Neural progenitor cell (in vitro differentiated cells): Measurements from ENCODE around the gene MAP7D2. TPM values are rescaled to one million over a fixed set of nuclear protein-coding genes. Genes with fewer than 3 reads are reported as not detected.

Source experiments
- DNase-seq: peaks from one replicate; pipeline ENCODE4 v3.0.0-alpha.2; 2016; ENCODE audit warnings: low spot score
- H2AFZ ChIP-seq: fragments of 200-600 bp; sonication (generic); replicated peaks from 2 replicates; pipeline ENCODE4 v1.6.1; 2016; ENCODE audit warnings: antibody characterized with exemption
- H3F3A ChIP-seq: fragments of 200-600 bp; sonication (generic); 2 replicates; pipeline ENCODE4 v1.6.1; 2016; ENCODE audit warnings: antibody characterized with exemption, low read depth
- H3K27ac ChIP-seq: fragments of 200-600 bp; sonication (generic); 2 replicates; pipeline ENCODE4 v1.5.1; 2016; ENCODE audit warnings: mild to moderate bottlenecking
- H3K27me3 ChIP-seq: fragments of 200-600 bp; sonication (generic); 2 replicates; pipeline ENCODE4 v1.6.1; 2016; ENCODE audit warnings: mild to moderate bottlenecking, moderate library complexity
- H3K36me3 ChIP-seq: fragments of 200-600 bp; sonication (generic); 2 replicates; pipeline ENCODE4 v1.5.1; 2016
- H3K4me1 ChIP-seq: fragments of 200-600 bp; sonication (generic); 2 replicates; pipeline ENCODE4 v1.6.1; 2016; ENCODE audit warnings: mixed run types
- H3K4me2 ChIP-seq: fragments of 200-600 bp; sonication (generic); 2 replicates; pipeline ENCODE4 v1.6.1; 2016
- H3K4me3 ChIP-seq: fragments of 200-600 bp; sonication (generic); 2 replicates; pipeline ENCODE4 v1.5.1; 2016
- H3K79me2 ChIP-seq: fragments of 200-600 bp; sonication (generic); 2 replicates; pipeline ENCODE4 v1.6.1; 2016; ENCODE audit warnings: low read depth
- H3K9ac ChIP-seq: fragments of 200-600 bp; sonication (generic); 2 replicates; pipeline ENCODE4 v1.6.1; 2016
- H3K9me3 ChIP-seq: fragments of 200-600 bp; sonication (generic); 2 replicates; pipeline ENCODE4 v1.5.1; 2016; ENCODE audit warnings: low read depth
- H4K20me1 ChIP-seq: fragments of 200-600 bp; sonication (generic); 2 replicates; pipeline ENCODE4 v1.6.1; 2016; ENCODE audit warnings: low read depth
- H3K27ac Mint-ChIP-seq: 3 replicates; pipeline ENCODE4 v1.8.0; 2021; ENCODE audit warnings: mixed read lengths
- H3K27me3 Mint-ChIP-seq: 2 replicates; pipeline ENCODE4 v1.8.0; 2022; ENCODE audit warnings: low read depth, mild to moderate bottlenecking, inconsistent platforms, moderate library complexity, mixed read lengths; ENCODE audit not compliant: insufficient read depth
- H3K36me3 Mint-ChIP-seq: 3 replicates; pipeline ENCODE4 v1.8.0; 2021; ENCODE audit warnings: mixed read lengths
- H3K4me1 Mint-ChIP-seq: 3 replicates; pipeline ENCODE4 v1.8.0; 2021; ENCODE audit warnings: mixed read lengths
- H3K4me3 Mint-ChIP-seq: 3 replicates; pipeline ENCODE4 v1.8.0; 2021; ENCODE audit warnings: mild to moderate bottlenecking, moderate library complexity, mixed read lengths
- H3K9me3 Mint-ChIP-seq: 3 replicates; pipeline ENCODE4 v1.8.0; 2020; ENCODE audit warnings: mixed read lengths
- CTCF ChIP-seq: fragments of 200-600 bp; sonication (generic); IDR thresholded peaks from 2 replicates; pipeline ENCODE4 v1.5.1; 2017; ENCODE audit warnings: antibody characterized with exemption, mild to moderate bottlenecking
- EZH2 ChIP-seq: fragments of 200-600 bp; sonication (generic); IDR thresholded peaks from 2 replicates; pipeline ENCODE4 v1.6.1; 2017; ENCODE audit warnings: antibody characterized with exemption, mild to moderate bottlenecking, moderate library complexity
- EZH2phosphoT487 ChIP-seq: fragments of 200-600 bp; sonication (generic); IDR thresholded peaks from 2 replicates; pipeline ENCODE4 v1.6.1; 2017; ENCODE audit warnings: antibody characterized with exemption
- total RNA-seq: library from RNA; depleted of rRNA; stranded (reverse); fragments of >200 nt; gene quantifications from 2 replicates; pipeline ENCODE4 v1.2.3, GENCODE V29; 2015; ENCODE audit warnings: low replicate concordance

The MAP7D2 gene
- total RNA-seq, 1 donor from 2014 or later: 2.6 TPM

- H4K20me1 ChIP-seq: no peaks in the 10 kb centered on the region
- no peak overlapping the region for H3K4me3 Mint-ChIP-seq
- no peaks in the 10 kb centered on the region for H3K4me1 ChIP-seq
- no peak overlapping the region for H3K27ac Mint-ChIP-seq
- H3K27me3 ChIP-seq: no peaks in the 10 kb centered on the region
- no peak overlapping the region for H3K4me3 ChIP-seq
- no peaks in the 10 kb centered on the region for H3K79me2 ChIP-seq
- H3F3A ChIP-seq: no peaks in the 10 kb centered on the region
- DNase-seq: no peak
- TF ChIP-seq EZH2phosphoT487: no peak
- TF ChIP-seq EZH2: no peak
- no peak for TF ChIP-seq CTCF
- H2AFZ ChIP-seq: no peak overlapping the region
- peaks cover 7% of the 10 kb centered on the region for H3K9me3 Mint-ChIP-seq
- peaks cover 3% of the 10 kb centered on the region for H3K27me3 Mint-ChIP-seq
- H3K36me3 Mint-ChIP-seq: no peaks in the 10 kb centered on the region
- H3K27ac ChIP-seq: no peak overlapping the region
- no peak overlapping the region for H3K4me2 ChIP-seq
- H3K9me3 ChIP-seq: no peaks in the 10 kb centered on the region
- H3K9ac ChIP-seq: no peak overlapping the region
- H3K4me1 Mint-ChIP-seq: no peaks in the 10 kb centered on the region
- H3K36me3 ChIP-seq: no peaks in the 10 kb centered on the region
Observed at GRCh38 chrX:20046223-20046622, 70.5 kb downstream of the MAP7D2 start.

GRCh38 chrX:20042221-20042620 lies 74.5 kb downstream of the MAP7D2 start:
- no peak for TF ChIP-seq CTCF
- TF ChIP-seq EZH2: no peak
- TF ChIP-seq EZH2phosphoT487: no peak
- Histone ChIP-seq H3K9me3 (peaks cover 5% of the 10 kb centered on the region), H3K27ac (no peak overlapping the region), H4K20me1 (no peaks in the 10 kb centered on the region), H3K9ac (no peak overlapping the region), H3K79me2 (no peaks in the 10 kb centered on the region), H2AFZ (no peak overlapping the region), H3K4me1 (no peaks in the 10 kb centered on the region), H3F3A (no peaks in the 10 kb centered on the region), H3K4me3 (no peak overlapping the region), H3K4me2 (no peak overlapping the region), H3K36me3 (no peaks in the 10 kb centered on the region), H3K27me3 (no peaks in the 10 kb centered on the region)
- Mint-ChIP-seq H3K4me1 (no peaks in the 10 kb centered on the region), H3K27ac (no peak overlapping the region), H3K9me3 (peaks cover 11% of the 10 kb centered on the region), H3K36me3 (no peaks in the 10 kb centered on the region), H3K27me3 (peaks cover 3% of the 10 kb centered on the region), H3K4me3 (no peak overlapping the region)
- no peak for DNase-seq

- Histone ChIP-seq H2AFZ (no peak overlapping the region), H3K4me3 (no peak overlapping the region), H3F3A (no peaks in the 10 kb centered on the region), H3K27ac (no peak overlapping the region), H3K9me3 (peaks cover 5% of the 10 kb centered on the region), H3K9ac (no peak overlapping the region), H3K27me3 (no peaks in the 10 kb centered on the region), H3K79me2 (no peaks in the 10 kb centered on the region), H4K20me1 (no peaks in the 10 kb centered on the region), H3K4me2 (no peak overlapping the region), H3K4me1 (no peaks in the 10 kb centered on the region), H3K36me3 (no peaks in the 10 kb centered on the region)
- H3K4me1 Mint-ChIP-seq: no peaks in the 10 kb centered on the region
- H3K27me3 Mint-ChIP-seq: peaks cover 2% of the 10 kb centered on the region
- H3K9me3 Mint-ChIP-seq: peaks cover 14% of the 10 kb centered on the region
- no peak for DNase-seq
- TF ChIP-seq EZH2phosphoT487 (no peak), EZH2 (no peak), CTCF (no peak)
- no peak overlapping the region for H3K27ac Mint-ChIP-seq
- H3K4me3 Mint-ChIP-seq: no peak overlapping the region
- no peaks in the 10 kb centered on the region for H3K36me3 Mint-ChIP-seq
Observed at GRCh38 chrX:20038966-20039365, 77.7 kb downstream of the MAP7D2 start.
